Measurements from ENCODE around the gene TNFRSF11A. TPM values are rescaled to one million over a fixed set of nuclear protein-coding genes. Genes with fewer than 3 reads are reported as not detected.

The TNFRSF11A gene
- total RNA-seq, 2 donors from 2014 or later: 4.9 to 14.2 TPM

DNA sequence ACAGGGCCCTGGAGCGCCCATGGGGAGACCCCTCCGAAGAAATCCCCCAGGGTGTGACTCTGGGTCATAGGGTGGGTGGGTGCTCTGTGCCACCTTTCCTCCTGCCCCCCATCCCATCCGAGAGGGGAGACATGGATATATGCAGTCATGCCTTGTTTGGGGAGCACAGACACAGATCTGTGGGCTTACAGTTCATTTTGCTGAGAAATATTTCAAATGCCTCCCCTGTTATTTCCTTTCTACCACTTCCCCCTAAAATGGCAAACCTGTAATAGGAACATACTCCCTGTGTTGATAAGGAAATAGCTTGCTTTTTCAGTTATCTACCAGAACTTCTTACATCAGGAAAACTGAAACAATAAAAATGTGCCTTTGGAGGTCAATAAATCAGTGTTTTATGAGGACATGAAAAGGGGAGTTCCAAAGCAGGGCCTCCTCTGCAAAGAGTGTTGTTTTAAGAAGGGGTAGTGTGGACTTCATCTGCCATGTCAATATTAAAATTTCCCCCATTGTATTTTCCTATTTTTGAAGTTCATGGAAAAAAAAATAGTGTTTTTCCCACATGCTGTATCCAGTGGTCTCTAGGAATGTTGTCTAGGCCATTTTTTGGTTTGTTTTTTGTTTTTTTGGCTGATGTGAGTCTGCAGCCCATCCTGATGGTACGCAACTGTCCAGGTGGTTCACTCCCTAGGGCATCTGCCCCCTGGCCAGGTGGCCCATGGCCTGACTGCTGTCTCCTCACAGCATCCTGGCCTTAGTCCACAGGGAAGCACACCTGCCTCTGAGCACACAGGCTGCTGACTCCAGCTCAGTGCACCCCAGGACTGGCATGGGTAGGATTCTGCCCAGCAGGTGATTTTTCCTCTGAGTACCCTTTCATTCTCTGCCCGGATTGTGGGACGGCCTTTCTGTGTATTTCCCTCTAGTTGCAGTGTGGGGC lies 3.7 kb downstream of the TNFRSF11A start:
- ATAC-seq (ENCODE audit: insufficient number of reproducible peaks, low FRiP score, low read depth) (no peak), DNase-seq (ENCODE audit: low spot score) (no peak)
- Histone ChIP-seq H3K27ac (no peak overlapping the region), H3K27me3 (replicated peaks; ENCODE audit: insufficient read depth) (peaks cover 10% of the 10 kb centered on the region), H3K9me3 (no peaks in the 10 kb centered on the region), H3K4me1 (ENCODE audit: control insufficient read depth in 1 of 2, low read depth in 2 of 2) (peaks cover 9 to 26% of the 10 kb centered on the region in 2 donors), H3K36me3 (no peaks in the 10 kb centered on the region), H3K4me3 (no peak overlapping the region)
- TF ChIP-seq, protein P1, sequence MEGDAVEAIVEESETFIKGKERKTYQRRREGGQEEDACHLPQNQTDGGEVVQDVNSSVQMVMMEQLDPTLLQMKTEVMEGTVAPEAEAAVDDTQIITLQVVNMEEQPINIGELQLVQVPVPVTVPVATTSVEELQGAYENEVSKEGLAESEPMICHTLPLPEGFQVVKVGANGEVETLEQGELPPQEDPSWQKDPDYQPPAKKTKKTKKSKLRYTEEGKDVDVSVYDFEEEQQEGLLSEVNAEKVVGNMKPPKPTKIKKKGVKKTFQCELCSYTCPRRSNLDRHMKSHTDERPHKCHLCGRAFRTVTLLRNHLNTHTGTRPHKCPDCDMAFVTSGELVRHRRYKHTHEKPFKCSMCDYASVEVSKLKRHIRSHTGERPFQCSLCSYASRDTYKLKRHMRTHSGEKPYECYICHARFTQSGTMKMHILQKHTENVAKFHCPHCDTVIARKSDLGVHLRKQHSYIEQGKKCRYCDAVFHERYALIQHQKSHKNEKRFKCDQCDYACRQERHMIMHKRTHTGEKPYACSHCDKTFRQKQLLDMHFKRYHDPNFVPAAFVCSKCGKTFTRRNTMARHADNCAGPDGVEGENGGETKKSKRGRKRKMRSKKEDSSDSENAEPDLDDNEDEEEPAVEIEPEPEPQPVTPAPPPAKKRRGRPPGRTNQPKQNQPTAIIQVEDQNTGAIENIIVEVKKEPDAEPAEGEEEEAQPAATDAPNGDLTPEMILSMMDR (IDR thresholded peaks at IDR 0.05): no peak

DNA sequence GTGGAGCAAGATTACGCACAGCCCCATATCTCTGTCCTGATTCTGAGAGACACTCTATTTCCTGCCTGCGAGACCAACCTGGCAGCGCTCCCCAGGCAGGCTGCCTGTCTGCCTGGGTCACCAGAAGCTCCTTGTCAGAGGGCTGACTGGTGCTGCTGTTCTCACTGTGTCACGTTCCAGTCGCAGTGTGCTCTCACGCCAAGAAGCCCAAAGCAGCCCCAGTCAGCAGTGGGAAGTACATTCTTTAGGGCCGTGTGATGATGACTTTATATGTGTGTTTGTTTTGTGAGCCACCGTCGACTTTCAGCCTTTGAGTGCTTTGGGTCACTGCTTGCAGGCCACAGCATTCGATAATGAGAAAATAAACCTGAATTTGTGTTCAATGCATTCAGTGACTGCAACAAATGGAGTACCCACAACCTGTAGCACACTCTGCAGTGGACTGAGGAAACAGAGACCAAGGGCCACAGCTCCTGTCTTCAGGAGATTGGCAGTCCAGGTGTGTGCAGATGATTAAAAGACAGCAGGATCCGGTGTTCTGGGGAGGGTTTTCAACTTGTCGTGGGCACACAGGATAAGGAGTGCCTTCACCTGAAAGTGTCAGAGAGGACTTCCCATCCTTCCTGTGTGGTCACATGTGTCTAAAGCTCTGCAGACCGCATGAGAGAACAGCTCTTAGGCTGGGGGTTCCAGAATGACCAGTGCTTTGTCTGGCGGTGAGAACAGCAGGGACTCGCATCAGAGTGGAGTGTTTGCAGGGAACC lies 4.8 kb downstream of the TNFRSF11A start:
- Histone ChIP-seq H3K27me3 (replicated peaks; ENCODE audit: insufficient read depth) (peaks cover 10% of the 10 kb centered on the region), H3K4me1 (ENCODE audit: control insufficient read depth in 1 of 2, low read depth in 2 of 2) (peaks cover 9 to 24% of the 10 kb centered on the region in 2 donors)

DNA sequence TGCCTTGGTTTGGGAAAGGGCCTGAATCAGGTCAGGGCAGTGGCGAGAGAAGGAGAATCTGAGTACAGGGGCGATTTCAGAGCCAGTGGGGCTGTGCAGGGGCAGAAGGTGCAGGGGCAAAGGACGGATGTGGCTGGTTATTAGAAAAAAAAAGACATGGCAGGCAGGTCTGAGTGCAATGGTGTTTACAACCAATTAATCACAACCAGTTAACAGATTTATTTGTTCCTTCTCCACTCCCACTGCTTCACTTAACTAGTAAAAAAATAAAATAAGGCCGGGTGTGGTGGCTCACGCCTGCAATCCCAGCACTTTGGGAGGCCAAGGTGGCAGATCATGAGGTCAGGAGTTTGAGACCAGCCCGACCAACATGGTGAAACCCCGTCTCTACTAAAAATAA lies 5.5 kb downstream of the TNFRSF11A start:
- no peak for DNase-seq (ENCODE audit: low spot score)
- H3K27me3 ChIP-seq (replicated peaks; ENCODE audit: insufficient read depth): peaks cover 10% of the 10 kb centered on the region
- TF ChIP-seq, protein P1 (IDR thresholded peaks at IDR 0.05): no peak
- H3K4me3 ChIP-seq: no peak overlapping the region
- no peak overlapping the region for H3K27ac ChIP-seq
- no peaks in the 10 kb centered on the region for H3K9me3 ChIP-seq
- peaks cover 9 to 18% of the 10 kb centered on the region in 2 donors for H3K4me1 ChIP-seq (ENCODE audit: control insufficient read depth in 1 of 2, low read depth in 2 of 2)
- H3K36me3 ChIP-seq: no peaks in the 10 kb centered on the region
- no peak for ATAC-seq (ENCODE audit: insufficient number of reproducible peaks, low FRiP score, low read depth)

More for the DNA sequence above, 4.8 kb downstream of the TNFRSF11A start:
- ATAC-seq (ENCODE audit: insufficient number of reproducible peaks, low FRiP score, low read depth): peak; percentile 39
- no peaks in the 10 kb centered on the region for H3K36me3 ChIP-seq
- no peak overlapping the region for H3K4me3 ChIP-seq
- TF ChIP-seq, protein P1 (IDR thresholded peaks at IDR 0.05): no peak
- DNase-seq (ENCODE audit: low spot score): no peak
- no peaks in the 10 kb centered on the region for H3K9me3 ChIP-seq
- no peak overlapping the region for H3K27ac ChIP-seq

DNA sequence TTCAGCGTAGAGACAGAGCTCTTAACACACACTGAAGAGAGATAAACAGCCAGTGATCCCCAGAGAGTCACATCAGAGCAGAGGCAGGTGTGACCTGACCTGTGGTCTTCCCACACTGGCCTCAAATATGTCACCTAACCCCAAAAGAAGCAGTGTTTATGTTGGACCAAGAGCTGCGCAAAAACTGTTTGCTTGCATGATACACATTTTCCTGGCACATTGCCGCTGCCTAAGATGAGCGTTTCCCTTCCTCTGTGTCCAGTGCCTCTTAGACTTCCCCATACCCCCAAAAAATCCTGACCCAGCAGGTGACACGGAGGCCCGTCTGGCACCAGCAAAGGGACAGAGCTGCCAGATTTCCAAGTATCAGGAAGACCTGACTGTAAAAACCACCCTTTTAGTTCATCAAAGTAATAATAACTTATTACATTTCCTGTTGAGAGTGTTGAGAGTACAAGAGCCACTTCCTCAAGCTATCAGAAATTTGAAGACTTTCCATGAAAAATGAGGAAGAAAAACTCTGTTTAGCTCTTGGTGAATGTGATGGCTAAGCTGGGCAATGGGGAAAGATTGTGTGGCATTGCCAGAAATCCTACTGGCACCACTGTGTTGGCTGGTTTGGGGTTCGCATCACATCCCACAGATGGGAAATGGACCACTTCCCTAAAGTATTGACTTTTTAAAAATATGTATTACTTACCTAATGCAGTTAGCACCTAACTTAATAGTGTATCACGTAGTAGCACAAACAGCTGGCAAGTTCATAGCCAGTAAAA lies 6.7 kb downstream of the TNFRSF11A start:
- Histone ChIP-seq H3K36me3 (no peaks in the 10 kb centered on the region), H3K27ac (no peak overlapping the region), H3K9me3 (no peaks in the 10 kb centered on the region), H3K4me1 (ENCODE audit: control insufficient read depth in 1 of 2, low read depth in 2 of 2) (peaks cover 7% of the 10 kb centered on the region in 2 donors), H3K4me3 (no peak overlapping the region), H3K27me3 (replicated peaks; ENCODE audit: insufficient read depth) (peaks cover 10% of the 10 kb centered on the region)
- TF ChIP-seq, protein P1 (IDR thresholded peaks at IDR 0.05): no peak
- DNase-seq (ENCODE audit: low spot score): no peak
- no peak for ATAC-seq (ENCODE audit: insufficient number of reproducible peaks, low FRiP score, low read depth)
